GM18858 (cell line): ENCODE results near the gene DPH3.
A peak's percentile ranks its signal among the peaks of the same experiment; 100 is the strongest.

ENCODE experiments used
- ATAC-seq: cut with Tn5 transposase; IDR thresholded peaks from one replicate; pipeline ENCODE4 v1.9.1; 2021; ENCODE audit not compliant: unreplicated experiment

The DPH3 gene

GRCh38 chr3:16294844-16295243 is 30.1 kb upstream of the DPH3 start:
- no peak for ATAC-seq

- ATAC-seq = no peak
Observed at GRCh38 chr3:16290827-16291196, 26.1 kb upstream of the DPH3 start.

GRCh38 chr3:16290007-16290826 is 25.5 kb upstream of the DPH3 start:
- ATAC-seq = no peak

- no peak for ATAC-seq
Observed at GRCh38 chr3:16289144-16289889, 24.6 kb upstream of the DPH3 start.

GRCh38 chr3:16288664-16289063 is 23.9 kb upstream of the DPH3 start:
- ATAC-seq = no peak

- no peak for ATAC-seq
Observed at GRCh38 chr3:16286751-16287543, 22.2 kb upstream of the DPH3 start.

- peak; percentile 78 for ATAC-seq
Observed at GRCh38 chr3:16286161-16286560, 21.4 kb upstream of the DPH3 start.

- ATAC-seq = no peak
Observed at GRCh38 chr3:16284633-16285032, 19.9 kb upstream of the DPH3 start.

GRCh38 chr3:16280671-16281070 is 15.9 kb upstream of the DPH3 start:
- no peak for ATAC-seq

- ATAC-seq = no peak
Observed at GRCh38 chr3:16279010-16279801, 14.5 kb upstream of the DPH3 start.

- ATAC-seq = no peak
Observed at GRCh38 chr3:16277471-16277870, 12.7 kb upstream of the DPH3 start.

- no peak for ATAC-seq
Observed at GRCh38 chr3:16273867-16274266, 9.1 kb upstream of the DPH3 start.

- ATAC-seq = no peak
Observed at GRCh38 chr3:16272588-16272987, 7.8 kb upstream of the DPH3 start.

- ATAC-seq = no peak
Observed at GRCh38 chr3:16270855-16271254, 6.1 kb upstream of the DPH3 start.

GRCh38 chr3:16266714-16267113 is 2.0 kb upstream of the DPH3 start:
- ATAC-seq = no peak

GRCh38 chr3:16265455-16265786 is 678 bp upstream of the DPH3 start:
- ATAC-seq = no peak

- ATAC-seq = no peak
Observed at GRCh38 chr3:16264174-16264707, 502 bp downstream of the DPH3 start.

GRCh38 chr3:16262174-16262573 is 2.6 kb downstream of the DPH3 start:
- ATAC-seq = no peak

- ATAC-seq = no peak
Observed at GRCh38 chr3:16260046-16260445, 4.7 kb downstream of the DPH3 start.

GRCh38 chr3:16258866-16259265 is 5.9 kb downstream of the DPH3 start:
- ATAC-seq = no peak

- ATAC-seq = no peak
Observed at GRCh38 chr3:16258177-16258576, 6.6 kb downstream of the DPH3 start.
